HEK293T (cell line): ENCODE data around the gene SYNJ2.

ENCODE experiments used
- CTCF ChIA-PET: fragments of 350-600 bp; formaldehyde crosslinking; extraction: SDS; loops from one replicate; lab custom pipeline; 2021; ENCODE audit warnings: antibody characterized with exemption, inconsistent platforms; lab: Yijun Ruan, JAX
- POLR2A ChIA-PET: fragments of 350-600 bp; formaldehyde crosslinking; extraction: SDS; loops from one replicate; lab custom pipeline; 2020; ENCODE audit warnings: antibody characterized with exemption, inconsistent platforms; lab: Yijun Ruan, JAX
- DNase-seq: peaks from one replicate; pipeline ENCODE4 v3.0.0; 2012; ENCODE audit warnings: mixed read lengths; ENCODE audit errors: extremely low spot score
- ARNT ChIP-seq: fragments of 450-650 bp; IDR thresholded peaks from 2 replicates; pipeline ENCODE4 v1.6.1; 2017; ENCODE audit warnings: mild to moderate bottlenecking
- BHLHE40 ChIP-seq: fragments of 450-650 bp; IDR thresholded peaks from 2 replicates; pipeline ENCODE4 v1.6.1; 2016; ENCODE audit warnings: mild to moderate bottlenecking, moderate library complexity, borderline replicate concordance
- CTBP1 ChIP-seq: fragments of 450-650 bp; IDR thresholded peaks from 2 replicates; pipeline ENCODE4 v1.6.1; 2016; ENCODE audit warnings: borderline replicate concordance
- ELF4 ChIP-seq: fragments of 450-650 bp; IDR thresholded peaks from 2 replicates; pipeline ENCODE4 v1.6.1; 2017; ENCODE audit warnings: antibody characterized with exemption
- FOXA1 ChIP-seq: fragments of 450-650 bp; IDR thresholded peaks from 2 replicates; pipeline ENCODE4 v1.6.1; 2016; ENCODE audit warnings: mild to moderate bottlenecking
- FOXK2 ChIP-seq: fragments of 450-650 bp; IDR thresholded peaks from 2 replicates; pipeline ENCODE4 v1.6.1; 2016; ENCODE audit warnings: mild to moderate bottlenecking
- FOXM1 ChIP-seq: fragments of 450-650 bp; IDR thresholded peaks from 2 replicates; pipeline ENCODE4 v1.6.1; 2017; ENCODE audit warnings: mild to moderate bottlenecking, borderline replicate concordance
- HDGF ChIP-seq: fragments of 450-650 bp; IDR thresholded peaks from 2 replicates; pipeline ENCODE4 v1.6.1; 2017; ENCODE audit warnings: antibody characterized with exemption, borderline replicate concordance
- L3MBTL2 ChIP-seq: fragments of 450-650 bp; conservative IDR thresholded peaks from 2 replicates; pipeline ENCODE4 v1.6.1; 2016; ENCODE audit warnings: mild to moderate bottlenecking
- LEF1 ChIP-seq: fragments of 450-650 bp; IDR thresholded peaks from 2 replicates; pipeline ENCODE4 v1.6.1; 2017; ENCODE audit warnings: mild to moderate bottlenecking, borderline replicate concordance
- NFRKB ChIP-seq: fragments of 450-650 bp; IDR thresholded peaks from 2 replicates; pipeline ENCODE4 v1.6.1; 2016; ENCODE audit warnings: mild to moderate bottlenecking, moderate library complexity
- PKNOX1 ChIP-seq: fragments of 450-650 bp; IDR thresholded peaks from 2 replicates; pipeline ENCODE4 v1.6.1; 2016
- SP1 ChIP-seq: fragments of 450-650 bp; IDR thresholded peaks from 2 replicates; pipeline ENCODE4 v1.6.1; 2017
- SUZ12 ChIP-seq: fragments of 450-650 bp; IDR thresholded peaks from 2 replicates; pipeline ENCODE4 v1.6.1; 2016; ENCODE audit warnings: mild to moderate bottlenecking
- TARDBP ChIP-seq: fragments of 450-650 bp; IDR thresholded peaks from 2 replicates; pipeline ENCODE4 v1.6.1; 2016
- ZNF384 ChIP-seq: fragments of 450-650 bp; IDR thresholded peaks from 2 replicates; pipeline ENCODE4 v1.6.1; 2016

SYNJ2 gene

DNA sequence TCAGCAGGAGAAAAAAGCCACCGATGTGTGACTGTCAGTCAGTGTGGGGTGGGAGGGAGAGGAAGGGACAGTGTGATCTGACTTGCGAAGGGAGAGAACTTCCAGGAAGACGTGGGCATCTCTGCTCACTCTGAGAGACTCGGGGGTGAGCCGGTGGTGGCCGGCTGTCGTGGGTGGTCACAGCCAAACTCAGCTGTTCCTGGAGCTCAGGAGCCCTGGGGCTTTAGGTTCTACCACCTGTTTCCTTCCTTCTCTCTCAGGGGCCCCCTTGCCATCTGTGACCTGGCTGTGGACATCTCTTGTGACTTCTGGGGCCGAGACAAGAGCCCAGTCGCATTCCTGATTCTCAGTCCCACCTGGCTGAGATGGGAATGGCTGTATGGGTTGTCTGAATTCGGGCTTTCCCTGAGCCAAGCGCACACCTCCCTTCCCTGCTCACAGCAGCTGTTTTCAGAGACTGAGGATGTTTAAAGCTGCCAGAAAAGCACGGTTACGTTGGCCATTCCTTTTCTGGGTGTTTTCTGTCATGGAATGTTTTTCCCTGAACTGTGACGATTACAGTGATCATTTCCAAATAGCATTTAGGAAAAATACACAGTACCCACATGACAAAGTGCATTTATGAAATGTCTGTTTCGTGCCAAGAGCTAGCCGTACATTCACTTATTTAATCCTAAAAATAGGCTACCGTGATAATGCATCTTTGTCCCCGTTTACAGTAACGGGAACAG is 36.5 kb downstream of the SYNJ2 start:
- no peak for TF ChIP-seq ELF4
- no peak for TF ChIP-seq ZNF384
- no peak for TF ChIP-seq LEF1
- no peak for TF ChIP-seq FOXK2
- no peak for TF ChIP-seq ARNT
- no peak for TF ChIP-seq BHLHE40
- TF ChIP-seq NFRKB: no peak
- no peak for TF ChIP-seq CTBP1
- no peak for TF ChIP-seq SUZ12
- no peak for TF ChIP-seq PKNOX1
- TF ChIP-seq FOXA1: no peak
- TF ChIP-seq HDGF: no peak
- TF ChIP-seq TARDBP: no peak
- no peak for TF ChIP-seq L3MBTL2
- no peak for TF ChIP-seq FOXM1
- TF ChIP-seq SP1: no peak
- DNase-seq: no peak
- POLR2A ChIA-PET: no interaction called here
- CTCF ChIA-PET: interaction anchor here (1.0 to 4.5 kb wide), 3 partner anchors 8 to 35 kb away, joined by 3 to 22 read pairs (median 5); no protein-coding TSS in a partner anchor

GRCh38 chr6:158018851-158019361 is 37.2 kb downstream of the SYNJ2 start:
- ChIA-PET CTCF (interaction anchor here (1.1 kb wide), 1 partner anchor 10 kb away, joined by 3 read pairs; no protein-coding TSS in a partner anchor), POLR2A (no interaction called here)
- DNase-seq: no peak
- no peak for TF ChIP-seq NFRKB
- TF ChIP-seq TARDBP: no peak
- TF ChIP-seq ARNT: no peak
- no peak for TF ChIP-seq BHLHE40

DNA sequence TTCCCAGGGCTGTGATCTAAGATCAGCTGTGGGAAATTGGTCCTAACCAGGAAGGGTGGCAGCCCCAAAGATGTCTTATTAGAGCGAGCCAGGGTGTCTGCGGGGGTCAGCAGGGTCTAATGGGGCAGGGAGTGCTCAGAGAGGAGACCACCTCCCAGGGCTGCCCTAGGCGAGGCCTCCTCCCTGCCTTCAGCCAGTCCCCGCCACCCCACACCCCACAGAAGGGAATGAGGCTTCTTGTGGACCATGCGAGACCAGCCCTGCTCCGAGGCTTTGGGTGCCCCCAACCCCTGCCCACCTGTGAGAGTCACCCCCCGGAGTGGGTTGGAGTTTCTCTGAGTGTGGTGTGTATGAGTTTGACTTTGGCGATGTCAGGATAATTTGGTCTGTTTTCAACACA is 37.8 kb downstream of the SYNJ2 start:
- no peak for DNase-seq
- TF ChIP-seq SP1 (no peak), ELF4 (no peak), FOXA1 (no peak), SUZ12 (no peak), CTBP1 (no peak), ARNT (no peak), TARDBP (no peak), BHLHE40 (no peak), PKNOX1 (no peak), FOXK2 (no peak), FOXM1 (no peak), NFRKB (no peak), ZNF384 (no peak), HDGF (no peak), L3MBTL2 (no peak), LEF1 (no peak)
- CTCF ChIA-PET: no interaction called here
- POLR2A ChIA-PET: no interaction called here

DNA sequence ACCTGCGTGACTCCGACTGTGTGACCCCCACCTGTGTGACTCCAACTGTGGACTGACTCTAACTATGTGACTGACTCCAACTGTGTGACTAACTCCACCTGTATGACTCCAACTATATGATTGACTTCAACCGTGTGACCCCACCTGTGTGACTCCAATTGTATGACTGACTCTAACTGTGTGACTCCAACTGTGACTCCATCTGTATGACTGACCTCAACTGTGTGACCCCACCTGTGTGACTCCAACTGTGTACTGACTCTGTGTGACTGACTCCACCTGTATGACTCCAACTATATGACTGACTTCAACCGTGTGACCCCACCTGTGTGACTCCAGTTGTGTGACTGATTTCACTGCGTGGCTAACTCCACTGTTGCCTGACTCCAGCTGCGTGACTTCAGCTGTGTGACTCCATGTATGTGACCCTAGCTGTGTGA is 38.6 kb downstream of the SYNJ2 start:
- CTCF ChIA-PET: no interaction called here
- POLR2A ChIA-PET: no interaction called here
- TF ChIP-seq ARNT: no peak
- no peak for TF ChIP-seq TARDBP
- no peak for TF ChIP-seq ELF4
- no peak for TF ChIP-seq FOXK2
- TF ChIP-seq LEF1: no peak
- TF ChIP-seq NFRKB: no peak
- no peak for TF ChIP-seq SUZ12
- DNase-seq: no peak

- no peak for TF ChIP-seq CTBP1
- no peak for TF ChIP-seq BHLHE40
- TF ChIP-seq ELF4: no peak
- TF ChIP-seq ARNT: no peak
- no peak for TF ChIP-seq NFRKB
- TF ChIP-seq FOXK2: no peak
- TF ChIP-seq FOXA1: no peak
- no peak for TF ChIP-seq SUZ12
- no peak for TF ChIP-seq TARDBP
- no peak for TF ChIP-seq SP1
- no peak for TF ChIP-seq ZNF384
- no peak for TF ChIP-seq HDGF
- no peak for TF ChIP-seq L3MBTL2
- no peak for TF ChIP-seq LEF1
- ChIA-PET CTCF (no interaction called here), POLR2A (no interaction called here)
- no peak for DNase-seq
These were observed 39.1 kb downstream of the SYNJ2 start for GRCh38 chr6:158020811-158021210.

- TF ChIP-seq L3MBTL2 (no peak), ARNT (no peak), FOXK2 (no peak)
- DNase-seq: no peak
- ChIA-PET POLR2A (no interaction called here), CTCF (interaction anchor here (0.8 kb wide), 1 partner anchor 51 kb away, joined by 3 read pairs; no protein-coding TSS in a partner anchor)
These were observed 39.7 kb downstream of the SYNJ2 start for GRCh38 chr6:158021376-158021775.

GRCh38 chr6:158021814-158022748 is 40.4 kb downstream of the SYNJ2 start:
- TF ChIP-seq TARDBP: no peak
- no peak for TF ChIP-seq FOXK2
- TF ChIP-seq ZNF384: no peak
- no peak for TF ChIP-seq BHLHE40
- TF ChIP-seq CTBP1: no peak
- TF ChIP-seq ELF4: no peak
- TF ChIP-seq FOXA1: no peak
- TF ChIP-seq SUZ12: no peak
- no peak for TF ChIP-seq L3MBTL2
- no peak for TF ChIP-seq ARNT
- TF ChIP-seq SP1: no peak
- no peak for TF ChIP-seq LEF1
- no peak for TF ChIP-seq HDGF
- TF ChIP-seq FOXM1: no peak
- TF ChIP-seq NFRKB: no peak
- no peak for TF ChIP-seq PKNOX1
- DNase-seq: no peak
- ChIA-PET POLR2A (no interaction called here), CTCF (interaction anchor here (0.8 to 0.9 kb wide), 2 partner anchors 14 to 50 kb away, joined by 3 read pairs; no protein-coding TSS in a partner anchor)
